GM12872 (cell line): ENCODE data around the gene IL5RA.

Experiments
- CTCF ChIP-seq: IDR thresholded peaks from 3 replicates; pipeline ENCODE4 v1.5.1; 2011; ENCODE audit warnings: low read depth, mild to moderate bottlenecking, low read length, moderate library complexity; ENCODE audit not compliant: insufficient read depth

The IL5RA gene

DNA sequence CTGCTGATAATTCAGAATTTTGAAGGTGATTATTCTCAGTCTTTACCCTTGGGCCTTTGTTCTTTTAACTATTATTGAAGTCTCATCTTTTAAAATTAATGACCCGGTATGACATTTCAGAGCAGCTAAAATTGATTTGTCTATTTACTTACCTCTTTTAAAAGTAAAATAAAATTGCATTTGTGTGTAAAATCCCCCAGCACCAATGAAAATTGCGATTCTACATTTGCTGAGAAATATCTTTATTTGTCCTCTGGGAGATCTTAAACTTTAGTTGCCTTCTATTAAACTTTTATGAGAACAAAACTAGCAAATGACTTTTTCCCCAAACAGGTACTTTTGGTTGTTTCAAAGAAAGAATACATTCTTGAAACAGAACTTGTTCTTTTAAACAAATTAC, 7.5 kb upstream of the IL5RA start:
- no peak for TF ChIP-seq CTCF

- TF ChIP-seq CTCF, result no peak
Measured at GRCh38 chr3:3113042-3113709, 3.0 kb upstream of the IL5RA start.

DNA sequence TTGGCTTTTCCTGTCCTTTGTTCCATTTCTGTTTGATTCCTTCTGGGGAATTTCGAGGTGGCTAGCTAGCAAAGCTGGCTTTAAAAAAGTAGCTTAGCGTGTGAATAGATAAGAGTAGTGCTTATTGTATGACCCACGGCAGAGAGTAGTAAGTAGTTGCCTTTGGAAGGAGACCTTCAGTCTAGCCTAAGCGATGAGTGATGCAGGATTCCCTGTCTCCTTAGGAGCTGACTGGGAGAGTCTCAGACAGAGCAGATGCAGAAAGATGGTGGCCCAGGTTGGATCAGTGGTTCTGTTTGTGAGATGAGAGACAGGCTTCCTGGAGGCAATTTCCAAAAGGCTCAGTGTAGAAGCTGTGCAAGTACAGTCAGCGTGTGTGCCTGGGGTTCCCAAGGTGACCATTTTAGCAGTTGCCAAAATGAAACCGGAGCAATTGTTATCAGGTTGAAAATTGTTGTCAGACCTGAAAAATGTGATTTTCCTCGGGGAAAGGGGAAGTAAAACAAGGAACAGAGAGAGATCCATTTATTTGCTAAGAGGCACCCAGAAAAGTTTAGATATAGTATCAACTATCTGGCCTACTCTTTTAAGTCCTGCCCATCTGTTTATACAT, 681 bp upstream of the IL5RA start:
- no peak for TF ChIP-seq CTCF

GRCh38 chr3:3109407-3110298, 521 bp downstream of the IL5RA start:
- no peak for TF ChIP-seq CTCF

DNA sequence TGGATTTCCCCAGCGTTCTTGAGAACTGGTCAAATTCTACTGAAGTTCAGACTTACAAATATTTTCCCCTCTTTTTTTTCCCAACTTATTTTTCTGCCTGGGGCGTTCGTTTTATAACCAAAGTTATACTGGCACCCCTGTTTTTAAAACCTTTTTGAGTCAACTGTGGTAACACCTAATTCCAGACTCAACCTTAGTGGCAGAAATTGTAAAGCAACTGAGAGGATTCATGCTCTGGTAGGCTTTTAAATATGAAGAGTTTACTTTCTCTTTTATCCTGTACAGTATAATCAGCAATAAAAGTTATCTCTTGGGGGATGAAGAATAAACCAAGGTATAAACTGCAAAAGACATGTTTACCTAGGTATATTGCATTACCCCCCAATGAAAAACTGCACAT, 2.3 kb downstream of the IL5RA start:
- TF ChIP-seq CTCF, result no peak

DNA sequence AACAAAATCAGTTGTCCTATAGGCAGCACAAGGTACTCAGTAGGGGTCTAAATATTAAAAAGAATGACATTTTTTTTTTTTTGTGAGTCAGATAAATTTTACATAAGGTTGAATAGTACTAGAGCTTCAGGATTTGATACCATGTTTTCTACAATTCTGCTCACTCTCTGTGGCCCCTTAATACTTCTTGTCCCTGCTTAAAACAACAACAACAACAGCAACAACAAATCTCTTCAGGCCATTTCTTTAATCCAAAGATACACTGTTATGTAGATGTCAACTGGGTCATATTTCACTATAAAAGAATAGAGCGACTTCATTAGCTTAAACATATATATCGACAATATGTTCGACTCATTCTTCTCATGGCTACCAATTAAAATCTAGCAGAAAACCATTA, 3.0 kb downstream of the IL5RA start:
- TF ChIP-seq CTCF, result no peak

DNA sequence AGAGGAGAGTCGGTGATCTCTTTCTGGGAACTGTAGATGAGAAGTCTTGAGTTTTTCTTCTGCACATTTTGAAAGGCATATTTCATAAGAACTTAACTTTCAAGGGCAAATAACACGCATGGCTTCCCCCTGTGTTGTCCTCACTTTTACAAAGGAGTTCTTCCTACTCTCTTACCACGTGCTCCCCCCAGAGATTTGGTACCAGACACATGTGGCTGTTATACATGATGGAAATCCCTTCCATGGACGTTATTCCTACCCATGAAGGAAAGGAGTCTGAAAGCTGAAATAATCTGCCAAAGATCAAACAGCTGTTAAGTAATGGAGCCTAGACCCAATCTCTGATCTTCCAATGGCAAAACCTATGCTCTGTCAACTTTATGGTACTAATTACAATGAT, 4.4 kb downstream of the IL5RA start:
- TF ChIP-seq CTCF, result no peak
